GM12874 (cell line): Measurements from ENCODE around the gene BTBD9.

ENCODE experiments used
- TF ChIP-seq, protein P1 (sequence below): IDR thresholded peaks from 2 replicates; pipeline ENCODE4 v1.5.1; 2011; ENCODE audit warnings: low read depth, mild to moderate bottlenecking, control low read depth, low read length, moderate library complexity; ENCODE audit not compliant: insufficient read depth

The BTBD9 gene

DNA sequence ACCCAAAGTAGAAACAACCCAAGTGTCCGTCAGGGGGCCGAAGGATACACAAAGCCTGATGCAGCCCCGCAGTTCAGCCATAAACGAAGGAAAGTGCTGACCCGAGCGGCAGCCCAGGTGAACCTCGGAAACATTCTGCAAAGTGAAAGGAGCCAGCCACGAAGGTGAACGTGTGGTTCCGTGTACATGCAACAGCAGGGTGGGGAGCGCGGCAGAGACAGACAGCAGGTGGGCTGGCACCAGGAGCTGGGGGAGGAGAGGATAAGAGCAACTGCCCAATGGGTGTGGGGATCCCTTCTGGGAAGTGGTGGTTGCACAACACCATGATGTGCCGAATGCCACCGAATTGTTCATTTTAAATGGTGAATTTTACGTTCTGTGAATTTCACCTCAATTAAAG lies 478.4 kb downstream of the BTBD9 start:
- TF ChIP-seq, protein P1, sequence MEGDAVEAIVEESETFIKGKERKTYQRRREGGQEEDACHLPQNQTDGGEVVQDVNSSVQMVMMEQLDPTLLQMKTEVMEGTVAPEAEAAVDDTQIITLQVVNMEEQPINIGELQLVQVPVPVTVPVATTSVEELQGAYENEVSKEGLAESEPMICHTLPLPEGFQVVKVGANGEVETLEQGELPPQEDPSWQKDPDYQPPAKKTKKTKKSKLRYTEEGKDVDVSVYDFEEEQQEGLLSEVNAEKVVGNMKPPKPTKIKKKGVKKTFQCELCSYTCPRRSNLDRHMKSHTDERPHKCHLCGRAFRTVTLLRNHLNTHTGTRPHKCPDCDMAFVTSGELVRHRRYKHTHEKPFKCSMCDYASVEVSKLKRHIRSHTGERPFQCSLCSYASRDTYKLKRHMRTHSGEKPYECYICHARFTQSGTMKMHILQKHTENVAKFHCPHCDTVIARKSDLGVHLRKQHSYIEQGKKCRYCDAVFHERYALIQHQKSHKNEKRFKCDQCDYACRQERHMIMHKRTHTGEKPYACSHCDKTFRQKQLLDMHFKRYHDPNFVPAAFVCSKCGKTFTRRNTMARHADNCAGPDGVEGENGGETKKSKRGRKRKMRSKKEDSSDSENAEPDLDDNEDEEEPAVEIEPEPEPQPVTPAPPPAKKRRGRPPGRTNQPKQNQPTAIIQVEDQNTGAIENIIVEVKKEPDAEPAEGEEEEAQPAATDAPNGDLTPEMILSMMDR, result no peak

DNA sequence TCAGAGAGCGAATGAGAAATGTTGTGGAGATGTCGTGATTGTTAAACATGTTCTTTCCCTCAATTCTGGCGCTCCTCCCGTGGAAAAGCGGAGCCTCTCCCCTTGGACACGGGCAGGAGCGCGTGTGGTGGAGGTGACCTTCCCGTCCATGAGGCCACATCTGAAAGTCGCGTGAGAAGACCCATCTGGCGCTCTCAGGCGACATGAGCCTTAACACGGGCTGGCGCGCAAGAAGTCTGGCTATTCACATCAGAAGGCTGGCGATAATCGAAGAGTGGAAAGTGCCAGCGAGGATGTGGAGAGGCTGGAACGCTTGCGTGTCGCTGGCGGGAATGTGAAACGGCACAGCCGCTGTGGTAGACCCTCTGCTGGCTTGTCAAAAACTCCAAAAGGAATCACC lies 478.9 kb downstream of the BTBD9 start:
- TF ChIP-seq, protein P1, result no peak

DNA sequence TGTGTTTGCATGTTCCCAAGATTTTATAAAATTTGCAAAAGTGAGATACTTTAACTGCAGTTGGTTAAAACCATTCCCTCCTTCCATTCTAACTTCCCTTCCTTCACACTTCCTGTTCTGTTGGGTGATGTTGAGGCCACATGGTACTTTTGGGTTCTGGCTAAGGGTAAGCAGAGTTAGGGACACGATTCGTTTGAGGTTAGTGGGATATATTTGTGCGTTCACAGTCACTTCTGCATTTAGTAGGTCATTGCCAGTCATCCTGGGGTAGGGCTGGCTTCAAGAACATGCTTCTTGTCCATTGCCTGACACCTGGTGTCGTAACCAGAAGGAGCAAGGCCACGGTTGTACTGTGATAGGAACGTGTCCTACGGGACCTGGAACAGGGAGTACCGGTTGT lies 480.1 kb downstream of the BTBD9 start:
- TF ChIP-seq, protein P1, result no peak

DNA sequence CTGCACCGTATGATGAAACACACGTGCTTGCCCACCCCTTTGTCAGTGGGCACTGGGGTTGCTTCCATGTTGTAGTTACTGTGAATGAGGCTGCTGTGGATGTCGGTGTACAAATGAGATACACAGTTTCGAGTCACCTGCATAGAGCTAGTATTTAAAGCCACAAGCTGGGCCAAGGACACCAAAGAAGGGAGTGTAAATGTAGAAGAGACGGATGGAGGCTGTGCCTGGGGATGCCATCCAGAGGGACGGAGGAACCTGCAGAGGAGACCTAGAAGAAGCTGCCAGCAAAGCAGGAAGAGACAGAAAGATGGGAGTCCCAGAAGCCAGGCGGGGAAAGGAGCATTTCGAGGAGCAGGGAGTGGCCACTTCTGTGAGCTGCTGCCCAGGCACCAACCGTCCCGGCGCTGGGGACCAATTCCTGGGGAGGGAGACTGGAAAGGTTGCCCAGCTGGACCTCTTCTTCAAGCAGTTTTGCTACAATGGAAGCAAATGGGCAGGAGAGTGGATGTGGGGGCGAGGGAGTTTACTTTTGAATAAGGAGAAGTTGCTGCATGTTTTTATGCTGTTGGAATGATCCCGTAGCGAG lies 480.9 kb downstream of the BTBD9 start:
- TF ChIP-seq, protein P1, result no peak

DNA sequence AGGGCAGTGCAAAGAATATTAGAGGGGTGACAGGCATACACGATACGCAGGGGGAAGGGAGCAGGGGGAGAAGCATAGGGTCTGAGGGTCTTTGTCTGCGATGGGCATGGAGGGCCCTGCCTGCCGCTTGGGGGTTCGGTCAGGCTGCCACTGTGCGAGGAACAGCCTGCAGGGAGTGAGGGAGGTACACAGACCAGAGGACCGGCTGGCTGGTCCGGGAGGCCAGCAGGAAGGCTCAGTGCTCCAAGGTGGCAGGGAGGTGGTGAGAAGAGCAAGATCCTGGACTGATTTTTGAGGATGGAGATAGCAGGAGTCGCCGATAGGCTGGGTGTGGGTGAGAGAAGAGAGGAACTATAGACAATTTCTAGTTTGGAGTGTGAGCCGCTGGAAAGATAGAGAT lies 481.8 kb downstream of the BTBD9 start:
- TF ChIP-seq, protein P1, result no peak

DNA sequence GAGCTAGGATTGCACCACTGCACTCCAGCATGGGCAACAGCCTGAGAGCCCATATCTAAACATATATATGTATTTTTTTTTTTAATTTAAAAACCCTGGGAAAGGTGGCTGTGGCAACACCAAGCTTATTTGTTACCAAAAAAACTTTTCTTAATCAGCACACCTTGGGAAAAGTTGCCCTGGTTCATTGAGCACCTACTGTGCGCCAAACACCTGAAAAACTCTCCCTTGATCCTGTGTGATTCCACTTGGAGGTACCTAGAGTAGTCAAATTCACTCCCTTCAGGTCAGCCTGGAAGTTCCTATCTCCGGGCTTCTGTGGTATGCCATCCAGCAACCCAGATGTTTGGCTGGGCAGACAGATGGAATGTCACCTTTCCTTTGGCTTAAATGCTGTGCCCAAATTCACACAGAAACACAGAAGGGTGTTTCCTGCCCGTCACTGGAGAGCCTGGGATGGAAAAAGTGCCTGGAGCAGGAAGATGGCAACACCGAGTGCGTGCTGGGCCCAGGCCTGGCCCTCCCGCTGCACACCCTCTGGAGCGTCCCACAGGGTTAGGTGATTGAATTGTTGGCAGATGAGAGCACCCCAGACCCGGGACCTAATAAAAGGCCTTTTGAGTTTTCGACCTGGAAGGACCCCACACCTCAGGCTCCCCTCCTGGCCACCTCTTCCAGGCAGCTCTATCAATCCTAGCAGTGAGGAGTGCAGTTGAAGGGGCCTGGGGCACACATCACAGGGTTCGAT lies 482.7 kb downstream of the BTBD9 start:
- TF ChIP-seq, protein P1, result no peak

DNA sequence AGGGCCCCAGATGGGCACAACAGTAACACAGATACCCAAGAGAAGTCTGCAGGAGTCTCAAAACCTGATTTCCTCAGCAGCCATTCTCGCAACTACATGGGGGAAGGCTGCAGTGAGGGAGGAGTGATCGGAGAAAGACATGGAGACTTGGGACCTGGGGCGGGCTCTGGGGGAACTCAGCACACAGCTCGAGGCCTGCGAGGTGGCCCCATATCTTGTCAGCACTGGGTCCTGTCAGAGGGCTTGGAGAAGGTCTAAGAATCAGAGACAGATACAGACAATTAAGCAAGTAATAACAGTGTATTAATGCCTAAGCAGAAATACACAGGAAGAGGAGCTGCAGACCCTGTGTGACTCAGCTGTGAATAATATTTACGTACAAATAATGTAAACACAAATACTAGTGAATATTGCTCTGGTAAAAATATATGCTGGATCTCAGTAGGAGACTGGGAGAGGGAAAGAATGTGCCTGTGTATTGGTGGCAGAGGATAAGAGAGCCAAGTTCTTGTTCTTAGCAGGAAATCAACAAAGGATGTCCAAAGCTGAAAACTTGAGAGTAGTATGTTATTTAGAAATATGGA lies 484.0 kb downstream of the BTBD9 start:
- TF ChIP-seq, protein P1, result no peak
